CD4-positive, alpha-beta T cell treated with Interferon alpha-2 for 1 hour (primary cell): Measurements from ENCODE around the gene GNAT1.

Experiments used
- DNase-seq, 2 donors: peaks; one replicate each; pipeline ENCODE4 v3.0.0-alpha.2; 2020 to 2022

The GNAT1 gene

DNA sequence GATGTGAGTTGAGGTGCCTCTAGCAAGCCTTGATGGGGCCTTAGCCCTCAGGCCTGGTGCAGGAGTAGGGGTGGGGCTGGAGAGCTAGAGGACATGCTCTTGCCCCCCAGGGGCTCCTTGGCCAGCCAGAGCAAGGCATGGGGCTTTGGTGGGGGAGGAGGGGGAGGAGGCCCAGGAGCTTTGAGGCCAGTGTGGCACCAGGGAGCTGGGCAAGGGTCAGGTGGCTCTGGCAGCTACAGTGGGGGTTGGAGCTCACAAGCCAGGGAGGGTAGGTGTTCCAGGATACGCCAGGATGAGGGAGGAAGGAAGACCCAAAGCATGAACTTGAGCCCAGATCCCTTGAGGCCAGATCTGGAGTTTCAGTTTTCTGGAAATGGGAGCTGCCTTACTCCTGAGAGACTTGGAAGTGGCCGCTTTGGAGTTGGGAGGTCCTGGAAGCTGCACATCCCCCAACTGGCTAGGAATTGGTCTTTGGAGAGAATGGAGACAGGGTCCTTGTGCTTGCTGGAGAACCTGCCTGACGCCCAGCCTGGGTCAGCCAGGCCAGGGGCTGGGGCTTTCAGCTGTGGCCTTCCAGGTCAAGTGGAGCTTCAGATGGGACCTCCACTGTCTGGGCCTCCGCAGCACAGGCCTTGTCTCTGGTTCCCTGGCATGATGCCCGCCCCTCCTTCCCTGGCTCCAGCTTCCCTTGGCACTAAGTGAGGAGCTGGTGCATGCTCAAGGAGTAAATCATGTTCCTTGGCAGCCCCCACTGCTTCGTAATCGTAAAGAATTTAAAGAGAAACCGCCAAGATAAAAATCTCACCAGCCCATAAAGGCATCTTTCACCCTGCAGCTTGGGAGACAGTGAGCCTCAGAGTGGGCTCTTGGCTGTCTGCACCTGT lies 27.6 kb upstream of the GNAT1 start:
- no peak for DNase-seq

- no peak for DNase-seq
These were observed 26.9 kb upstream of the GNAT1 start for GRCh38 chr3:50164481-50164880.

DNA sequence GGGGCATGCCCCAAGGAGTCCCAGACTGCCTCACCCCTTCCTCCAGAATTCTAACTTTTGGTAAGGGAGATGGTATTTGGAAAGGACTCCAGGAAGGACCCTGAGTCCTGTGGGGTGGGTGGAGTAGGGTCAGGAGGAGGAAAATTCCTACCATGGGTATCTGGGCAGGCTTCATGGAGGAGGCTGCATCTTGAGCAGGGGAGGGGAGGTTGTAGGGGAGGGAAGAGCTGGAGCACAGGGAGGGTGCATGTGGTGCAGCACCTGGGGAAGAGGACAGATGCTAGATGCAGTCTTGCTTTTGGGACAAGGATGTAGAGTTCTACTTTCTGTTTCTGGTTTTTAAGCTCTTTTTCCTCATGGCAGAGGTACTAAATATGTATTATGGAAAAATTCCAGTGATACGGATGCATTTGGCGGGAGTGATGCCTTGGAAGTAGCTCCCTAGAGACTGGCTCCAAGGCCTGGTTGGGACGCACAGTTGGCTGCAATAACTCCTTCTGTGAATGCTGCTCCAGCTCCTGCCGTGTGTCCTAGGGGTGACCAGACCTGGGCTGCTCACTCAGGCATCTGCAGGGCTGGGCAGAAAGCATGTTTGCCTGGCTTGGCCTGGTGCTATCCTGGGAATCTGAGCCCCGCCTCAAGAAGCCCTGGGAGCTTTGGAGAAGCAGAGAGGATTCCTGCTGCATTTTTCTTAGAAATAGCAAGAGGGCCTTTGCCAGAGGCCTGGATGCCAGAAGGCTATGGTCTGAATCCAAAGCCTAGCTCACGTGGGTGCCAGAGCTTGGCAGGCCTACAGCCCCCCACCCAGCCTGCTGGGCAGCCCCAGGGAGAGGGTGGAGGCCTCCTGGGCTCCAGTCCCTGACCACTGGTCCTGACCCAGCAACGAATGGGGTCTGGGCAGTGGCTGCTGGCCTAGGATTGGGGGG lies 26.2 kb upstream of the GNAT1 start:
- DNase-seq = no peak

DNA sequence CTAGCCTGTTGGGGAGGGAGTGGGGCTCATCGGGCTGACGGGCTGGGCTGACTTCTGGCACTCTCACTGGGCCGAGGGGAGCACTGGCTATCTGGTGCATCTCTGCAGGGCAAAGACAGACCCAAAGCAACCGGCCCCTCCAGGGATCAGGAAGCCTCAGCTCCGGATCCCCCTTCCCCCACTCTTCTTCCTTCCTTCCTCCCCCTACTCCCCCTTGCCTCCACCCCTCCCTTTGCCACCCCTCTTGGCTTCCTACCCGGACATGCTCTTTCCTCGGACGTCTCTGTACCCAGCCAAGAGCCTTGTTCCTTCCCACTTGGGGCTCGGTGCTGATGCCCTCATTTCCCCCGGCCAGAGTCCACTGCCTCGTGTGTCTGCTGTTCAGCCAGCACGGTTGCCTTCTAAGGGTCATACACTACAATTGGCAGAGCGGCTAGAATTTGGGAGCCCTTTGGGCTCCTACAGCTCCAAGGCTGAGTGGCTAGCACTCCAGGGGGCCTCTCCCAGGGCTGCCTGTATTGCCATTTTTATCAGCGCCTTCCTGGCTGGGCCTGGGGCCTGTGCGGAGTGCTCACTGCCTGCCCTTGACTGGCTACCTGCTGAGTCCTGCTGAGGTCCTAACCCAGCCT lies 25.4 kb upstream of the GNAT1 start:
- DNase-seq = no peak

DNA sequence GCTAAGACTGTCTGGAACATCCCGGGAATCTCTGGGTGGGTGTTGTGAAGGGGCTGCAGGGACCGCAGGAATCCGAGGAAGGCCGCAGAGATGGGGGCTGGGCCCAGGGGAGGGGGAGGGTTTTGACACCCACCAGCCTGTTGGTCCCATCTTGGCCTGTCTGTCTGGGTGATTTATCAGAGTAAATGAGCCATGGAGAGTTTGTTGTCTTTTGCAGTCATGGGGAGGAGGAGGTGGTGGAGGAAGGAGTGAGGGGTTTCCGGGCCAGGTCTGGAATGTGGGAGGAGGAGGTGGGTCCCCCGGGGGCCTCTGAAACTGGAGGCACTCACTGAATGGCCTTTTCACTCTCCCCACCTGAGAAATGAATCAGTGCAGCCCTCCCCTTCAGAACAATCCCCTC lies 24.8 kb upstream of the GNAT1 start:
- no peak for DNase-seq

DNA sequence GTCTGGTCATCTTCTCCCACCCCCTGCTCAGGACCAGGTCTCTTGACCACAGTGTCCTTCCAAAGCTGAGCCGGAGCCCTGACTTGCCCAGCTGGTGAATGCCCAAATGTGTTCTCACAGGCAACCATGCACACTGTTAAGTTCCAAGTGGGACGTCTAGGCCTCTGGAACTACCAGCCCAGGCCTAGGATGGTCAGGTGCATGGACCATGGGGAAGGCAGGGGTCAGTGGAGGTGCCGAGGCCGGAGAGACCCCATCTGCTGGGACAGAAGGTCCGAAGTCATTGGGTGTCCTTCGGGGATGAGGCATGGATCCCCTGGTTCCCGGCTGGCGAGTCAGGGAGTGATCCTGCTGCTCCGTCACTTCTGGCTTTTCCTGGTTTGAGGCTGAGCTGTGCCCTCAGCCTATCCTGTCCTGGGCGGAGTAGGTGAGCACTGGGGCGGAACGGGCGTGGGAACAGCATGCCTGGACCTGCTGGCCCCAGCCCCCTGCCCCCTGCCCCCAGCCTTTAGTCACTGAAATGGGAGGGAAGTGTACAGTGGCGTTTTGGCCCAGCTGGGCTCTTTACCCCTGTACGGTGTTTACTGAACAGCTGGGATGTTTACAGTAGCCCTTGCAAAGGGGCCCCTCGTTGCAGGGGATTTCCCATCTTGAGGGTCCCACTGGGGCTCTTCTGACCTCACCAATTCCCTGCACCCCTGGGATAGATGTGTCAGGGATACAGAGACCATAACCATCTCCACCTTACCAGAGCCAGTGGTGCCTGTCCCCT lies 24.2 kb upstream of the GNAT1 start:
- no peak for DNase-seq

DNA sequence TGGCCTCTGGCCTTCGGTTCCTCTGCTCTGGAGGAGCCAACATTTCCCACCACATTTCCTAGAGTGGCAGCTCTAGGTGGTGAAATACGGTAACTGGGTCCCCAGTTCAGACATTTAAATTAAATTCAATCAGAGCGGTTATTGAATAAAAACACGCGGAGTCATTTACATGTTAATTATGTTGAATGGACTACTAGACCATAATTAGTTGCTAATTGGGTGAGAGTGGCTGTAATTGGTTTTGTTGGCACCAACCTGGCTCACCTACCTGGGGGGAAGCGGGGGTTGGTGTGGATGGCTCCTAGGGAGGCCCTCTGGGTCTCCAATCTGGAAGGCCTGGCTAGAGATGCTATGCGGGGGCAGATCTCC lies 23.6 kb upstream of the GNAT1 start:
- DNase-seq = no peak

DNA sequence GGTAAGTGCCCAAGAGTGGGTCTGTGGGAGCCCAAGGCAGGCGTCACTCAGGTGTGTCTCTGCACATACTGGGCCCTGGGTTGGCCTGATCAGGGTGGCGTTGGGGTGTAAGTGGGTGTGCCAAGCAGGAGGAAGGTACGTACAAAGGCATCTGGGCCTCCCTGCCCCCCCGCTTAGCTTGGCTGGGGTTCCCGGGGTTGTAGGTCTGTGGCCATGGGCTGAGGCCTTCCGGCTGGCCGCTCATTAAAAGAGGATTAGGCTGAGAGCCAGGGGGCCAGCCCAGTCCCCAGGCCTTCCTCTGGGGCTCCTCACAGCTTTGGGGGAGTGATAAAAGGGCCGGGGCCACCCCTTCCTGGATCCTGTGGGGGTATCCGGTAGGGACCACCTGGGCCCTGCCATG lies 23.0 kb upstream of the GNAT1 start:
- DNase-seq = no peak

- DNase-seq = no peak
These were observed 22.6 kb upstream of the GNAT1 start for GRCh38 chr3:50168791-50169190.

DNA sequence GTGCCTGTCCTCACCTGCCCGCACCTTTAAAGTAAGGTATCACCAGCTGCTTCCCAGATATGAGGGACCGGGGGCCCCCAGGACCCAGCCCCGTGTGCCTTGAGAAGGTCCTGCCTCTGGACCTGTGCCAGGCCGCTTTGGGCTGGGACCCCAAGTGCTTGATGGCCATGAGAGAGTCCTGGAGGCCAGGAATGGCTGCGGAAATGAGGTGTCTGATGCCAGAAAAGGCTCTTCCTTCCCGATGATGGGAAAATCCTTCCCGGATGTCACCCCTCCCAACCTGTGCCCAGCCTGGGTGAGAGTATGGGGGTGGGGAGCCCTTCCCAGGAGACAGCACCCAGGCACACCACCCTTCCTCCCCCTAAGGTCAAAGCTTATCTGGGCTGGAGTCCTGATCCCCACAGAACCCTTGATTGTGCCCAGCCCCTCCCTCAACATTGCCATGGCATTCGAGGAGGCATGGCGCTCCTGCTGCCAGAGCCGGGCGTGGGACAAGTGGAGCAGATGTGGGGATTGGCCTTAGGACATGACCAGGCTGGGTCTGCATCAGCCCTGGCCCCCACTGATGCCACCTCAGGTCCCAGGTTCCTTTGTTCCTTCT lies 22.1 kb upstream of the GNAT1 start:
- no peak for DNase-seq

- no peak for DNase-seq
These were observed 21.6 kb upstream of the GNAT1 start for GRCh38 chr3:50169858-50170257.

DNA sequence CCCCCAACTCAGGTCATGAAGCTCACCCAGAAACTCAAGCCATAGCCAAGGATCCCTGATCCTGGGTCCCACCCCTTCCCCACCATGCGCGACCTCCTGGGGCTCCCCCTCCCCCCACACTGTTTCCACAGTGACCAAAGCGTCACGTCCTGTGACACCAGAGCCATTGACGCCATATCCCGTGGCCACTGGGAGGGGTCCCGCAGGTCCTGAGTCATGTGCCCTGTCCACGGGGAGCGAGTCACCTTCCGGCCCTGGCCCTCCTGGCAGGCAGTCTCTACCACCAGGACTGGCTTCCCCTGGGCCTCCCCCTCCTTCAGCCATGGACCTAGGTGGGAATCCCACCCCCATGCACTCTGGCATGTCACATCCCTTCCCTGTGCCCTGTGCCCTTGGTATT lies 20.7 kb upstream of the GNAT1 start:
- peak in 1 of 2 donors; percentile 49 for DNase-seq

- DNase-seq = no peak
These were observed 19.7 kb upstream of the GNAT1 start for GRCh38 chr3:50171540-50172301.

GRCh38 chr3:50172626-50173220 lies 18.7 kb upstream of the GNAT1 start:
- DNase-seq = no peak

DNA sequence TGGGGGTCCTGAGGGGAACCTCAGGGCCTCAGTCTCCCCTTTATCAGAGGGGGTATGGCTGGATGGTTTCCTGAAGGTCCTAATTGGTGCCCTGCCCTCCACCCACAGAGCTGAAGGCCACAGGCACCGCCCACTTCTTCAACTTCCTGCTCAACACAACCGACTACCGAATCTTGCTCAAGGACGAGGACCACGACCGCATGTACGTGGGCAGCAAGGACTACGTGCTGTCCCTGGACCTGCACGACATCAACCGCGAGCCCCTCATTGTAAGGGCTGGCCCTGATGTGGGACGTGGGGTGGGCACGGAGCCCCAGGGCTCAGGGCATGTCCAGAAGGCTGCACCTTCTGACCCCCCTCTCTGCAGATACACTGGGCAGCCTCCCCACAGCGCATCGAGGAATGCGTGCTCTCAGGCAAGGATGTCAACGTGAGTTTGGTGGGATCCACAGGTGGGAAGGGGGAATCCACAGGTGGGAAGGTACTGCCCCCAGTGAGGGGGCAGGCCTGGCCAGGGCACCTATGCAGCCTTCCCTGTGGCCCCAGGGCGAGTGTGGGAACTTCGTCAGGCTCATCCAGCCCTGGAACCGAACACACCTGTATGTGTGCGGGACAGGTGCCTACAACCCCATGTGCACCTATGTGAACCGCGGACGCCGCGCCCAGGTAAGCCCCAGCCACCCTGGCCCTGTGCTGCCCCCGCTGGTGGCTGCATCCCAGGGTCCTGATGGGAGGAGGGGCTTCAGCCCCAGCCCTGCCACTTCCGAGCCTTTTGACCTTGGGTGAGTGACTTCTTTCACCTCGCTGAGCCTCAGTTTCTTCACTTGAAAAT lies 17.5 kb upstream of the GNAT1 start:
- DNase-seq = no peak

GRCh38 chr3:50174517-50174895 lies 16.9 kb upstream of the GNAT1 start:
- no peak for DNase-seq

GRCh38 chr3:50174947-50175524 lies 16.4 kb upstream of the GNAT1 start:
- no peak for DNase-seq

DNA sequence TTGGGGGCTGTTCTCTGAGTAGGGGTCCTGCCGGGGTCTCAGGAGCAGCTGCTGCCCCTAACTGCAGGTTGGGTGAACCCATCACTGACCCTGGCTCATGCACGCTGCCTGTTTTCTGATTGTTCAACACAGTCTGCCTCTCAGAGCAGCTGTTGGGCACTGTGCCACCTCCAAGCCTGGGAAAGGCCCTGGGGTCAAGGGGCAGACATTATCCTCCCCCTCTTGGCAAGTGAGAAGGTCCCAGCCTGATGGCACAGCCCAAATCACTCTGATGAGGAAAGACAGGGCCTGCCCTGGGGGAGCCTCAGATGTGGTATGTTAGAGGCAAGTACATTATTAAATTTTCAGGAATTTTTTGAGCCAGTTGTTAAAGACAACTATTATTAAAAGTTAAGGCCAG lies 14.1 kb upstream of the GNAT1 start:
- DNase-seq = no peak

DNA sequence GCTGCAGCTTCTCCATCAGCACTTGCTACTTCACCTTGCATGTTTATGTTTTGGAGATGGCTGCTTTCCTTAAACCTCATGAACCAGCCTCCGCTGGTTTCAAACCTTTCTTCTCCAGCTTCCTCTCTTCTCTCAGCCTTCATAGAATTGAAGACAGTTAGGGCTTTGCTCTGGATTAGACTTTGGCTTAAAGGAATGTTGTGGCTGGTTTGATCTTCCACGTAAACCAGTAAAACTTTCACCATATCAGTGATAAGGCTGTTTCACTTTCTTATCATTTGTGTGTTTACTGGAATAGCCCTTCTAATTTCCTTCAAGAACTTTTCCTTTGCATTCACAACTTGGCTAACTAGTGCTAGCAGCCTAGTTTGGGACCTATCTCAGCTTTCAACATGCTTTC lies 11.7 kb upstream of the GNAT1 start:
- no peak for DNase-seq

DNA sequence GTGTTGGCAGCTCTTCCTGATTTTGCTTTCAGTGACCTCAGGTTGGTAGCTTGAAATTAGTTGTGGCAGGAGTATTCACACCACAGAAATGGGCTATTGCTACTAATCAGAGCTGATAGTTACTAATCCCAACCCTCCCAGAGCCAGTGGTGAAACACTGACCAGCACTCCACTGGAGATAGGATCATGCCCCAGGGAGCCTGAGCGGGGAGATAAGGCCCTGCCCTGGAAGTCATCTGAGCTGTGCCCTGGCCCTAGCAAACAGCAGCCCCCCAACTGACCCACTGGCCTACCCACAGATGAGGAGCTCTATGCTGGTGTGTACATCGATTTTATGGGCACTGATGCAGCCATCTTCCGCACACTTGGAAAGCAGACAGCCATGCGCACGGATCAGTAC lies 9.4 kb upstream of the GNAT1 start:
- DNase-seq = no peak
